GM18951 (cell line): Measurements from ENCODE around the gene VPS8.
A peak's percentile ranks its signal among the peaks of the same experiment; 100 is the strongest.

Source experiments
- POLR2A ChIP-seq: IDR thresholded peaks from 4 replicates; pipeline ENCODE4 v1.6.1; 2011; ENCODE audit warnings: mild to moderate bottlenecking; ENCODE audit not compliant: insufficient read length, insufficient read depth; ENCODE audit errors: extremely low read depth
- in situ Hi-C: fragments of 300-500 bp; cut with MboI; formaldehyde crosslinking; loops from one replicate; pipeline ENCODE4 v1.12.0; 2022; ENCODE audit warnings: low sequenced_read_pairs, mixed read lengths, inconsistent platforms; ENCODE audit not compliant: unreplicated experiment

VPS8 gene

GRCh38 chr3:184811999-184812661 is at the start of gene VPS8:
Gene VPS8 (plus strand): TSS chr3:184812166. CDS start chr3:184824633, 12,467 bp downstream.
- in situ Hi-C loops, result no loop called here
- TF ChIP-seq POLR2A, result peak; percentile 86

- no peak for TF ChIP-seq POLR2A
- in situ Hi-C loops, result no loop called here
Measured at GRCh38 chr3:184764191-184764590, 47.8 kb upstream of the VPS8 start.

- no peak for TF ChIP-seq POLR2A
- in situ Hi-C loops, result no loop called here
Measured at GRCh38 chr3:184765047-184765729, 46.8 kb upstream of the VPS8 start.

GRCh38 chr3:184765730-184766074 is 46.3 kb upstream of the VPS8 start:
- no peak for TF ChIP-seq POLR2A
- in situ Hi-C loops, result no loop called here

GRCh38 chr3:184766555-184767261 is 45.3 kb upstream of the VPS8 start:
- no peak for TF ChIP-seq POLR2A
- in situ Hi-C loops, result no loop called here

GRCh38 chr3:184767377-184767776 is 44.6 kb upstream of the VPS8 start:
- in situ Hi-C loops, result no loop called here
- TF ChIP-seq POLR2A, result no peak

- TF ChIP-seq POLR2A, result no peak
Measured at GRCh38 chr3:184769382-184770170, 42.4 kb upstream of the VPS8 start.

GRCh38 chr3:184770541-184770940 is 41.4 kb upstream of the VPS8 start:
- in situ Hi-C loops, result no loop called here

More at GRCh38 chr3:184769382-184770170, 42.4 kb upstream of the VPS8 start:
- in situ Hi-C loops, result no loop called here

GRCh38 chr3:184771301-184772127 is 40.5 kb upstream of the VPS8 start:
- in situ Hi-C loops, result no loop called here
- no peak for TF ChIP-seq POLR2A

More at GRCh38 chr3:184770541-184770940, 41.4 kb upstream of the VPS8 start:
- no peak for TF ChIP-seq POLR2A

- in situ Hi-C loops, result no loop called here
- TF ChIP-seq POLR2A, result no peak
Measured at GRCh38 chr3:184772667-184773272, 39.2 kb upstream of the VPS8 start.

- TF ChIP-seq POLR2A, result no peak
- in situ Hi-C loops, result no loop called here
Measured at GRCh38 chr3:184773283-184774186, 38.4 kb upstream of the VPS8 start.
